Measurements from ENCODE around the gene SMAD7. TPM values are rescaled to one million over a fixed set of nuclear protein-coding genes. Genes with fewer than 3 reads are reported as not detected.

SMAD7 gene
- total RNA-seq, 2 donors from 2014 or later = 80.8 to 107 TPM

DNA sequence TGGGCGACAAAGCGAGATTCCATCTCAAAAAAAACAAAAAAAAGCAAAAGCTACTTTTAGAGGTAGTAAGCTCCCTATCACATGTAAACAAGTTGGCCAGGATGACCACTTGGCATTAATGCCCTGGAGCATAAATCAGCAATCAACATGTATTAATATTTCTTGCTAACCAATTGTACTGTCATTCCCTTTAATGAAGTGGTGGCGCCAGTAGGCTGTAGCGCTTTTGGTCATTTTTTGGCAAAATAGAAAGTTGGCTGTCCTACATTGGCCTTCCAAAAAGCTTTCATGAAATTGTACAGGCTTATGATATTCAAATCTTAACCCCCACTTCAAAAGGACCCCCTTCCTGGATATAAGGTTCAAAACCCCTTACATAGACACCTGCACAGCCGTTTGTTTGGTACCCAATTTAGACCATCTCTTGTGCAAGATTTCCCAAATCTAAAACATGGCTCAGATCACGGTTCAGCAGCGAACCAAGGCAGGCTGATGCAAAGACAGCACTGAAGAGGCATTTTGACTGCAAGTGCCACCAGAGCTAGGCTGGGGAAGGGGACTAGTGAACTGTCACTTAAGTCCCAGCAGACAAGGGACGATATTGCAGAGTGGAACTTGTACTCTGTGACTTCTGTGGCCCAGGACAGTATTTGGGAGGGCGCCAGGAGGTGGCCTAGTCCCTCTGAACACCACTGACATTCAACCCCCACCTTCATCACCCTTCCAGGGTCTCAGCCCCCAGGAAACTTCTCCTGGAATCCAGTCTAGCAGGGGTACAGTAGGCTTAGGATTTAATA lies 31.9 kb downstream of the SMAD7 start:
- Histone ChIP-seq H3K4me1 (ENCODE audit: control insufficient read depth in 1 of 2, low read depth in 2 of 2) (peaks cover 38 to 79% of the 10 kb centered on the region in 2 donors), H3K9me3 (no peaks in the 10 kb centered on the region), H3K4me3 (no peak overlapping the region), H3K27ac (peak overlapping the region in 1 of 2 donors; percentile 32), H3K27me3 (replicated peaks; ENCODE audit: insufficient read depth) (no peaks in the 10 kb centered on the region), H3K36me3 (peaks cover 17% of the 10 kb centered on the region)
- DNase-seq (ENCODE audit: low spot score) (no peak), ATAC-seq (ENCODE audit: insufficient number of reproducible peaks, low FRiP score, low read depth) (no peak)
- no peak for TF ChIP-seq CTCF (IDR thresholded peaks at IDR 0.05)

DNA sequence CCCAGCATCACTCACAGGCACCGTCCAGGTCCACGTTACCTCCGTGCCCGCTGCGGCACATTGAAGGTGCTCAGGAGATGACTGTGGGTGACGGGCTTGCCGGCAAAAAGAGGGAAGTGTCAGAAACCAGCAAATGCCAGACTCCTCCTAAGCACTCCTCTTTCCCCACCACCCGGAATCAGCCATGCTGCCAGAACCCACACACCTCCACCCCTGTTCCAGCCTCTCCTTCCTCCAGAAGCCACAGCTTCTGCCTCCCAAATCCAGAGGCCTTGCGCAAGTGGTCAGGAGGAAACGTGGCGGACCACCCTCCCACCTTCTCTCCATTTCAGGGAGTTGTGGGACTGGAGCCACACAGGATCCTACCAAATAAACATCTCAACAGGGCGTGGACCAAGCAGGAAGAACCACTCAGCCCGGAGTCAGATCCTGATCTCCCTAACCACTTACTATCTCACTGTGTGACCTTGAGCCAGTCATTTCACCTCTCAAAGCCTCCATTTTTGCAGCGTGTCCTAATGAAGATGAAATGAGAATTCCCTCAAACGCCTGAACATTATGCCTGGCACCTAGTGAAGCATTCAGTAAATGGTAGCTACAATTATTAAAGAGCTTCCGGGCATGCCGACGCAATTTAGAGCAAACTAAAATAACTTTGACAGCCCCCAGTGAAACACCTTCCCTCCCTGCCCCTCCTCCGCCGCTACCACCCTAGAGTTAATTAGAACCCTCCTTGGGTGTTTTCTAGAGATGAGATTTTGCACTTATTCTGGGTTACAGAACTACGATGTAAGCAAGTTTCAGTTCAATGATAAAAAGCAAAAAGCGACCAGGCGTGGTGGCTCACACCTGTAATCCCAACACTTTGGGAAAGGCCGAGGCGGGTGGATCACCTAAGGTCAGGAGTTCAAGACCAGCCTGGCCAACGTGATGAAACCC lies 32.9 kb downstream of the SMAD7 start:
- ATAC-seq (ENCODE audit: insufficient number of reproducible peaks, low FRiP score, low read depth) = no peak
- Histone ChIP-seq H3K27ac (no peak overlapping the region), H3K9me3 (no peaks in the 10 kb centered on the region), H3K36me3 (peaks cover 17% of the 10 kb centered on the region), H3K27me3 (replicated peaks; ENCODE audit: insufficient read depth) (no peaks in the 10 kb centered on the region), H3K4me3 (no peak overlapping the region), H3K4me1 (ENCODE audit: control insufficient read depth in 1 of 2, low read depth in 2 of 2) (peaks cover 28 to 69% of the 10 kb centered on the region in 2 donors)
- no peak for DNase-seq (ENCODE audit: low spot score)
- no peak for TF ChIP-seq CTCF (IDR thresholded peaks at IDR 0.05)

DNA sequence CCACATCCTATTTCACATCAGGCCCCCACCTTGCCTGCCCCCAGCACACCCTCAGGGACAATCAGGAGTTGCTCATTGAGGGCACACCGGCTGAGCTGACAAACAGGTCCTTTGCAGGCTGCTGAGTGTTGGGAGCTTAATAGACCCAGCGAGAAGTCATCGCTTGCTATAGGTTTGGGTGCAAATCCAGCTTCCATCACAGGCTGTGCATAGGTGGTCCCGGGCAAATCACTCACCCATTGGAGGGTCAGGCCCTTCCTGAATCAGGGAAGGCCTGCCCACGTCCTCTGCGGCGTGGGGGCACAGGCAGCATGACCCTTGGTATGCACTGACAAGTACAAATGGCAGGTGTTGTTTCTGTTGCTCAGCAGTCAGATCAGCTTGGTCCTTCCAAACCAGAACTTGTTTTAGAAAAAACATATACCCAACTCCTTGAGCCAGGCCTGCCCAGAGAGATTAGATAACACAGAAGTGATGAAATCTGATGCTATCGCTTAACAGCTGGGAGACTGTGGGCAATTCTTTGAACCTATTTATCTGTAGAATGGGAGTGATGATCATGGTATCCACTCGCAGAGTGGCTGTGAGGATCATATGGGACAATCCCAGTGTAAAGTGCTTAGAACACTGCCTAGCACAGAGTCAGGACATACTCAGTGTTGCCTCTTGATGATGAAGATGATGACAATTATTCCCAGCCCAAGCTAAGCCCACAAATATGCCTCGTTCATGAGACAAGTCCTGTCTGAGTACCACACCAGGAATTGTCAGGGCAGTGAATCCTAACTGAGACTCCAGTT lies 34.9 kb downstream of the SMAD7 start:
- no peak for TF ChIP-seq CTCF (IDR thresholded peaks at IDR 0.05)
- H3K36me3 ChIP-seq = peaks cover 8% of the 10 kb centered on the region
- no peak overlapping the region for H3K27ac ChIP-seq
- H3K9me3 ChIP-seq = no peaks in the 10 kb centered on the region
- DNase-seq (ENCODE audit: low spot score) (no peak), ATAC-seq (ENCODE audit: insufficient number of reproducible peaks, low FRiP score, low read depth) (no peak)
- peaks cover 15 to 48% of the 10 kb centered on the region in 2 donors for H3K4me1 ChIP-seq (ENCODE audit: control insufficient read depth in 1 of 2, low read depth in 2 of 2)
- no peaks in the 10 kb centered on the region for H3K27me3 ChIP-seq (replicated peaks; ENCODE audit: insufficient read depth)
- H3K4me3 ChIP-seq = no peak overlapping the region

DNA sequence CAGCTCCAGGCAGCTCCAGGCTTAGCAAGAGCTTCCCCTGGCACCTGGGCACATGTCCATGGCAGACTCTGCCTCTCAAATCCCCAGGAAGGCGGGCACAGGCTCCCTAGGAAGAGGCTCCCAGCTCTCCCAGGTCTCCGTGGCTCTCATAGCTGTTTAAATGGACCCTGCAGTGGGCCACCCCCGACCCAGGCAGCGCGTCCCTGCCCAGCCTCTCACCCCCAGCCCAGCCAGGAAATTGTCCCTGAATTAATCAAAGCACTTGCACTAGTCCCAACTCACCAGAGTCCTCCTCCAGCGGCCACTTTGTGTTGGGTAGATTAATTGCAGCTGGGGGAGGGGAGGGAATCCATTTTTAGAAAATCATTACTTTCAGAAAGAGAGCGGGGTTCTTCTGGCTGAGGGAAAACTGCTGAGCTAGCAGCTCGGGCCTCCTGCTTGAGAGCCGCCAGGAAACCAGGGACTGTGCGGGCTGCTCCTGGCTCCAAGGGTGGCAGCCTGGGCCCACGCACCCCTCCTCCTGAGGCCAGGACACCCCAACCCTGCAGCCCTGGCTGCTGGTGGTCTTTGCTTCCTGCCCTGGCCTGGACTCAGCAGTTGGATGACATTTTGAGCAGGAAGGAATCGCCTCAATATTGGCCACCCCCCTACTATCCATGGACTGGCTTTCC lies 36.0 kb downstream of the SMAD7 start:
- H3K36me3 ChIP-seq = no peaks in the 10 kb centered on the region
- no peak for ATAC-seq (ENCODE audit: insufficient number of reproducible peaks, low FRiP score, low read depth)

More for the DNA sequence above, 36.0 kb downstream of the SMAD7 start:
- Histone ChIP-seq H3K27me3 (replicated peaks; ENCODE audit: insufficient read depth) (no peaks in the 10 kb centered on the region), H3K27ac (peak overlapping the region; percentile 14 to 22), H3K4me1 (ENCODE audit: control insufficient read depth in 1 of 2, low read depth in 2 of 2) (peaks cover 15 to 38% of the 10 kb centered on the region in 2 donors), H3K9me3 (no peaks in the 10 kb centered on the region), H3K4me3 (no peak overlapping the region)
- TF ChIP-seq CTCF (IDR thresholded peaks at IDR 0.05) = no peak
- no peak for DNase-seq (ENCODE audit: low spot score)

All from thoracic aorta (tissue), 2 donors.